ENCODE results near the gene XYLT1. TPM values are rescaled to one million over a fixed set of nuclear protein-coding genes. Genes with fewer than 3 reads are reported as not detected.

Gene XYLT1
- total RNA-seq, 1 experiment from 2014 or later = 14.5 TPM

GRCh38 chr16:17061326-17061725 lies 409.4 kb downstream of the XYLT1 start:
- Mint-ChIP-seq H3K4me3 (no peak overlapping the region), H3K9me3 (no peaks in the 10 kb centered on the region; a peak in 2 of 5 replicates), H3K27me3 (ENCODE audit: low read depth) (no peaks in the 10 kb centered on the region), H3K27ac (no peak overlapping the region), H3K36me3 (ENCODE audit: insufficient read depth in 1 of 3, low read depth in 3 of 3) (no peaks in the 10 kb centered on the region; a peak in 1 of 7 replicates), H3K4me1 (peaks cover 4 to 8% of the 10 kb centered on the region in 2 experiments)
- Histone ChIP-seq H3K9ac (ENCODE audit: extremely low read depth, insufficient read length, low read length) (no peak overlapping the region), H3K18ac (ENCODE audit: insufficient read length, low read depth, low read length) (no peak overlapping the region), H2BK12ac (ENCODE audit: insufficient read length, low read depth, low read length) (no peak overlapping the region), H3K79me1 (ENCODE audit: insufficient read depth, low read depth, low read length, poor library complexity, severe bottlenecking) (no peaks in the 10 kb centered on the region), H3K4me2 (ENCODE audit: insufficient read depth, insufficient read length, low read length) (no peak overlapping the region), H2AFZ (ENCODE audit: low read length) (no peak overlapping the region), H4K91ac (ENCODE audit: insufficient read length, low read depth, low read length) (no peak overlapping the region), H3K23me2 (ENCODE audit: insufficient read length, low read depth, low read length, poor library complexity, severe bottlenecking) (no peaks in the 10 kb centered on the region), H3K56ac (ENCODE audit: insufficient read length, low read depth, low read length) (no peak overlapping the region), H4K20me1 (ENCODE audit: control insufficient read depth, insufficient read depth, insufficient read length) (no peaks in the 10 kb centered on the region), H4K8ac (replicated peaks; ENCODE audit: insufficient read length, low read depth, low read length) (no peak overlapping the region), H3K27me3 (ENCODE audit: insufficient read depth, low read length) (no peaks in the 10 kb centered on the region), H3K4ac (ENCODE audit: low read depth, low read length) (no peak overlapping the region), H2BK15ac (ENCODE audit: low read depth, low read length) (no peak overlapping the region), H3K14ac (ENCODE audit: insufficient read depth, low read length) (no peak overlapping the region), H3K27ac (ENCODE audit: insufficient read length, low read depth, low read length) (no peak overlapping the region), H3T11ph (ENCODE audit: low read length) (no peak overlapping the region), H4K5ac (ENCODE audit: insufficient read length, low read depth, low read length) (no peak overlapping the region), H2BK20ac (ENCODE audit: low read depth, low read length, poor library complexity, severe bottlenecking) (no peak overlapping the region), H2BK5ac (ENCODE audit: insufficient read length, low read length) (no peak overlapping the region), H3K23ac (ENCODE audit: insufficient read length, low read depth, low read length) (no peak overlapping the region), H3K4me1 (ENCODE audit: insufficient read depth, low read length) (no peaks in the 10 kb centered on the region), H3K79me2 (ENCODE audit: insufficient read depth, low read length) (no peaks in the 10 kb centered on the region), H2BK120ac (ENCODE audit: low read depth, low read length, poor library complexity, severe bottlenecking) (no peak overlapping the region), H2AK5ac (ENCODE audit: insufficient read length, low read length) (no peak overlapping the region), H3K9me3 (ENCODE audit: control insufficient read depth, low read depth, low read length) (no peaks in the 10 kb centered on the region)
- TF ChIP-seq CTCF (conservative IDR thresholded peaks at IDR 0.05) = no peak
- WGBS (ENCODE audit: extremely low coverage, insufficient read length, low lambda C conversion rate) = no CpG with 5 or more reads among the region's 2 CpGs
- DNase-seq = no peak

Data from H9 (cell line).